HG02610 (cell line): ENCODE results near the gene CCDC12.

Source experiments
- ATAC-seq: cut with Tn5 transposase; IDR thresholded peaks from one replicate; pipeline ENCODE4 v1.9.1; 2021; ENCODE audit warnings: mild to moderate bottlenecking, moderate library complexity; ENCODE audit not compliant: unreplicated experiment

The CCDC12 gene

DNA sequence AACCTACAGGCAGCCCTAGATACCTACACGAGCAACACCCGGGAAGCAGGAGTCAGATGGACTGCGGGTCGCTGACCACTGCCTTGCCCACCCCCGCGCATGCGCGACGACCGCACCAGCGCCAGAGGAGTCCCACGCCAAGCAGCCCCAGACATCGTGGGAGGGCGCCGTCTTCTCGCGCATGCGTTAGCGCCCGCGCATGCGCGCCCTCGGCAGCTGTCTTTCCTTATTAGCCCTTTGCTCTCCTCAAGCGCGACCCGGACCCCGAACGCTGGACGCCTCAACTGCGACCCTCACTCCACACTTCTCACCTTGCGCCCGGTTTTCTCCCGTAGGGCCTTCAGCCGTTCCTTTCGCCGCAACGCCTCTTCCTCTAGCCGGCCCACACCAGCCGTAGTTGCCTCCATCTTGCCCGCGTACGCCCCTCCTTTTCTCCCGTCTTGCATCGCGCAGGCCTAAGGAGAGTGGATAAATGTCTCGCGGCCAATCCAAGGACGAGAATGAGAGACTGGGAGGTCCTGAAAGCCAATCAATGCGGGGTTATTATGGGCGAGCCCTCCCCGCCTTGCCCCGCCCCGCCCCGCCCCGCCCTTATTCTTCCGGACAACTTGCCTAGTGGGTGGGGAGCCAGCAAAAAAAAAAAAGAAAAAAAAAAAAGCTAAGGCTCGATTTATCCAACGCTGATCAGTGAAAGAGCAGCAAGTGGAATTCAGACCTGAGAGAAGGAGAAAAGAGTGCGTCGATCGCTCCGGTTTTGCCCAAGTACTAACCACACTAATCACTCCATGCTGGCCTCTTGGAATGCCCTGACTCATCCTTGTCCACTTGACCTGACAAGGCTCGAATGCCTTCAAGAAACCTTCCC, at the start of gene CCDC12:
Gene CCDC12 (minus strand): TSS at position 420 of the 865 bp plus-strand sequence. CDS start 13 bp downstream, at position 407.
- ATAC-seq = peak; percentile 55

- no peak for ATAC-seq
Measured at GRCh38 chr3:47024932-47025331, 48.4 kb upstream of the CCDC12 start.

- no peak for ATAC-seq
Measured at GRCh38 chr3:47022641-47023071, 46.1 kb upstream of the CCDC12 start.

- ATAC-seq = no peak
Measured at GRCh38 chr3:47020311-47020710, 43.8 kb upstream of the CCDC12 start.

GRCh38 chr3:47019201-47019600, 42.7 kb upstream of the CCDC12 start:
- peak; percentile 84 for ATAC-seq

DNA sequence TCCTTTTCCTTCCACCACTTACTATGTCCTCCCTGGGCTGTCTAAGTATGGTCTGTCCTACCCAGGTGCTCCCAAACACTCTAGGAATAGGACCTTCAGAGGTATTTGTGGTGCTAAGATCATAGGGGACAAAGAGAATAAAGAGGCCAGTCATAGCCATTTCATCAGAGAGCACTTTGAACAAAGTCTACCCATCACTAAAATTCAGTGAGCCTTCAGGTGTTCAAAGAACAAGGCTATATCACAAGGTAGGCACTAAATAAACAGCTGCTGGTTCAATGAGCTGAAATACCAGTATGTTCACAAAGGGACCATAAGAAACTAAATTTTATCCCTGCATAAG, 41.7 kb upstream of the CCDC12 start:
- no peak for ATAC-seq

GRCh38 chr3:47017504-47018268, 41.1 kb upstream of the CCDC12 start:
- no peak for ATAC-seq

GRCh38 chr3:47016934-47017435, 40.4 kb upstream of the CCDC12 start:
- peak; percentile 41 for ATAC-seq

GRCh38 chr3:47016086-47016933, 39.8 kb upstream of the CCDC12 start:
- ATAC-seq = no peak

DNA sequence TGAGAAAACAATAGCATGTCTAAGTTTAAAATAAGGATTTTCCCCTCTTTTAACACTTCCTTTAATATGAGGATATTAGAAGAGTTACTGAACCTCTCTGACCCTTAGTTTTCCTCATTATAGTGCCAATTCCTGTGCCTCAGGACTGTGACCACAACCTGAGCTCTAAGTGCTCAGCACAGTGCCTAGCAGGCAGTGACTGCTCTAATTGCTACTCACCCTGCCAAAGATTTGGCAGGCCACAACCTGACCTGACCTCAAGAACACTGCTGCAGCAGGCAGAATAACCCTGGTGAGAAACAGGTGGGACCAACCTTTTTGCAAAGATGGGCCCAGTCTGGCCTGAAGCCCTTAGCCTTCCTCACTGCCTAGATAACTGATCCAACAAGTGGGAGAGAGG, 38.6 kb upstream of the CCDC12 start:
- no peak for ATAC-seq

DNA sequence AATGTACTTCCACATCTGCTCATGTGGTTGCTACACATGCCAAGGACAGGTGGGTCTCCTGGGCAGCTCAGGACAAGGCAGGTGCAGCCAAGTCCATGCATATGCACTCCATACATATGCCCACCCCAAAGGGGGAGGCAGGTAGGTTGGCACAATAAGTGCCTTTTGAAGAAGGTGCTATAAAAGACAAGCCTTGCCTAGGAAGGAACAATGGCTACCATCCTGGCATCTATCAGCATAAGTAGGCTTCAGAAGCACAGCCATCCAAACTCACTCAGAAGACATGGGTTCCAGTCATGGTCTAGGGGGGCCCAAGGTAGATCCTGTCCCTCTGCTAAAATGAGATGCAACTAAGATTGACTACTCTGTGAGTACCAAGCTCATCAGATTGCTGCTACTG, 37.5 kb upstream of the CCDC12 start:
- ATAC-seq = no peak

DNA sequence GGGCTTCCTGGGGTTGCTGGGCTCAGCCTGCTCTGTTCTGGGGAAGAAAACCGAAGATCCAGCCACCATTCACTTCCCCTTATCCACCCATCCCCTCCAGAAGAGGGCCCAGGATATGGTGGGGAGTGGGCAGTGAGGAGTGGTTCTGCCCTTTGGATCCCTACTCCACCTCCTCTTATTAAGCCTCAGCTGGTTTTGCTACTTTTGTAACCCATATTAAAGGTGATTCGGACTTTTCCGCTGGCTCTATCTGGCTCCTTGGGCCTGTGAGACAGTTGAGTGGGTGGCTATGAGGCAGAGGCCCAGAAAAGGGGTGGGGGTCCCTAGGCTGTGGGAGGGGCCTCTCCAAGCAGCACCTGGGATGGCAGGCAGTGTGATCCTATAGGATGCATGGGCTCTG, 36.7 kb upstream of the CCDC12 start:
- ATAC-seq = no peak

DNA sequence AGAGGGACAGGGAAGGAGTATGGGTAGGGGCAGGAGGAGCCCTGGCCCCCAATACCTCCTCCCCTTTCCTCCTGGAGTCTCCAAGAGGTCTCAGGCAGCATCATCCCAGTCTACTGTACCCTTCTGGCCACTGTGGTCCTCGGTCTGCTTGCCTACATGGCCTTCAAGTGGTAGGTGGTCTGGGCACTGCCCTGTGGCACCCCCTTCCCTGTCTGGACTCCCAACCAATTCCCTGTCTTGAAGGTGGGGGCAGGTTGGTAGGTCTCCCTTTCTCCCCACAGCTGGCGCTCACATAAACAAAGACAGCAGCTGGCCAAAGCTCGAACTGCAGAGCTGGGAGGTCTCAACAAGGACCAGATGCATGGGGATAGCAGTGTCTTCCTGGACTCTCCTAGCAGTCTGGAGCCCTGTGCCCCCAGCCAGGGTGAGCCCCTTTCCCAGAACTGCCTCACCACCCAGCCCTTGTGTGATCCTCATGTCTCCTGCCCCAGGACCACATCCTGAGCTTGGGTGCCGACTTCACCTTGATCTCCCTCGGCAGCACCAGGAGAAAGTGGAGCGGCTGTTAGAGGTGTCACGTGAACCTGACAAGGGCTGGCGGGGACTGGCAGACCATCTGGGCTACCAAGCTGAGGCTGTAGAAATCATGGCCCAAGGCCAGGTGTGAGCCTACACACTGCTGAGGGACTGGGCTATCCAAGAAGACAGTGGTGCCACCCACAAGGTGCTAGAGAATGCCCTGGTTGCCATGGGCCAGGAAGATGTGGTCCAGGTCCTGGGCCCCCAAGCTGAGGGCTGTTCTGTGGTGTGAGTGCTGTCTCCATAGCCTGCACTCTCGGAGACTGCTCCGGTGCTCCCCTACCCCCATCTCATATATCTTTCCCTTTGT, 36.0 kb upstream of the CCDC12 start:
- ATAC-seq = no peak

GRCh38 chr3:47011371-47011770, 34.8 kb upstream of the CCDC12 start:
- no peak for ATAC-seq

GRCh38 chr3:47010910-47011309, 34.4 kb upstream of the CCDC12 start:
- ATAC-seq = no peak

DNA sequence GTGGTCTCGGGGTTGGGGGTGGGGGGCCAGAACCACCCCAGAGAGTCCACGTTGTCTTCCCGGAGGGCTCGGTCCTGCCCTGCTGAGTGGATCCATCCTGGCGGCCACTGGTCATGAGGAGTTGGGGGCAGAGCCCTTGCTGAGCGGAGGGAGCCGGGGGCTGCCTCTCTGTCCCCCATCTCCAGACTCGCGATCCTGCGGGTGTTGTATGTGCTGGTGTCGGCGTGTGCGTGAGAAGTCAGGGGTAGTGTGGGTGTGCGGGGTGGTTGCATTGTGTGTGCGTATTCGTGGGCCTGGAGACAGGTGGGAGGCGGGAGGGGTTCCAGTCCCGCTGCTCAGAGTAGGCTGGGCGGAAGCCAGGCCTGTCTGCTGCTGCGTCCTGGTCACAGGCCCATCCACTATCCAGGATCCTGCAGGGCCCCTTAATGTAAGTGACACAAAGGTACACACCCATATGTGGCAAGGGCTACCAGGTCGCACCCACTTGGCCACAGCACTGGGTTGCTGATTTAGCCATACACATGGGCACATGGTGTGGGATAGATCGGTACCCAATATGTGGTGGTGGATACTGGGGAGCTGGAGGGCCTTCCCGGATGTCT, 33.7 kb upstream of the CCDC12 start:
- no peak for ATAC-seq

DNA sequence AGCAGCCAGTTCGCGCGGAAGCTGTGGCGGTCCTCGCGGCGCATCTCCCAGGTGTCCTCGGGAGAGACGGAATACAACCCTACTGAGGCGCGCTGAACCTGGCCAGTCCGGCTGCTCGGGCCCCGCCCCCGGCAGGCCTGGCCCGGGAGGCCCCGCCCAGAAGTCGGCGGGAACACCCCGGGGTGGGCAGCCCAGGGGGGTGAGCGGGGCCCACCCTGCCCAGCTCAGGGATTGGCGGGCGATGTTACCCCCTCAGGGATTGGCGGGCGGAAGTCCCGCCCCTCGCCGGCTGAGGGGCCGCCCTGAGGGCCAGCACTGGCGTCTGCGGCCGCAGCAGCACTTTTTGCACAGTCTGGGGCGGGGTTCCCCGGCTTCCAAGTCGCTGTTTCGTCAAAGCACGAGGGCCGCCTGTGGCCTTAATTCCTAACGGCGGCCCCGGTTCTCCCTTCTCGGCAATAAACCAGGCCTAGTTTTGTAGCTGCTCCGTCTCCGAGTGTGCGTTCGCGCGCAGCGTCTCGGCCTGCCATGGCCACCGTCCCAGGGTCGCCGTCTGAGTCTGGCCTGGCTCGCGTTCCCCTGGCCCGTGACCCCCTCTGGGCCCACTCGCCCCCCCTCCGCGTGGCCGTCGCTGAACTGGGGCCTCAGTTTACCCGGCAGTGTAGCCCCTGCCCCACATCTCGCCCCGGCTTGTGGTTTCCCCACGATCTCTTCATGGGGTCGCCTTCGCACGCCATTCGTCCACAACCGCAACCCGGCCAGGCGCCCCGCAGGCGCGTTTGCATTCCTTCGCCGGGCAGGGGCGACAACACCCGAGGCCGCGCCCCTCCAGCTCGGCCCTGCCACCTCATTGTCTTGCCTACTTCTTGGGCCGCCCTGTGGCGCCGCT, 32.9 kb upstream of the CCDC12 start:
- peak; percentile 90 for ATAC-seq

DNA sequence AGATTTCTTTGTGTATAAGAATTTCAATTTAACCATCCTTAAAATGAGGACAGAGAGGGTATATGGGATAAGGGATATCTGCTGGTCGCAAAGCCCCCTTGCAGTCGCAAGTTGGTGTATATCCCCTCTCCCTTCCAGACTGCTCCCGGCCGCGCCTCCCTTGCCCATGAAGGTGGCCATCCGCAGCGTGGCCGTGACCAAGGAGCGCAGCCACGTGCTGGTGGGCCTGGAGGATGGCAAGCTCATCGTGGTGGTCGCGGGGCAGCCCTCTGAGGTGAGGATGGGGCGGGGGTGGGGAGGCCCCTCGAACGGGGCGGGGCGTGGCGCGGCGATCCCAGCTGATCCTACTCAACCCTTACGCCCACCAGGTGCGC, 32.3 kb upstream of the CCDC12 start:
- no peak for ATAC-seq
